Ovary (tissue), 9 donors: ENCODE data around the gene SERPINI1. TPM values are rescaled to one million over a fixed set of nuclear protein-coding genes. Genes with fewer than 3 reads are reported as not detected.

Experiments
- DNase-seq, 5 donors: peaks; one replicate each; pipeline ENCODE4 v3.0.0-alpha.2; 2019 to 2020
- H3K27ac ChIP-seq, 2 donors: fragments of 200-600 bp; one replicate each; pipeline versions ENCODE4 v1.5.1 to v1.8.0; 2019 to 2022
- H3K27me3 ChIP-seq: fragments of 200-600 bp; one replicate; pipeline ENCODE4 v1.8.0; 2022
- H3K36me3 ChIP-seq: fragments of 200-600 bp; sonication (generic); one replicate; pipeline ENCODE4 v1.5.1; 2019
- H3K4me1 ChIP-seq: one replicate; pipeline ENCODE4 v1.8.1; 2013; ENCODE audit warnings: mild to moderate bottlenecking, moderate library complexity; ENCODE audit not compliant: insufficient read depth
- H3K4me3 ChIP-seq: fragments of 200-600 bp; sonication (generic); one replicate; pipeline ENCODE4 v1.5.1; 2017
- H3K9me3 ChIP-seq, 2 donors: fragments of 200-600 bp in 1 of 2; sonication (generic) in 1 of 2; one replicate each; pipeline versions ENCODE4 v1.5.1 to v1.8.1; 2013 to 2019; ENCODE audit warnings: mild to moderate bottlenecking in 1 of 2, moderate library complexity in 1 of 2
- EP300 ChIP-seq: sonication (generic); formaldehyde crosslinking; IDR thresholded peaks from one replicate; pipeline ENCODE4 v1.6.1; 2017; ENCODE audit warnings: antibody characterized with exemption
- POLR2A ChIP-seq: fragments of 450-650 bp; IDR thresholded peaks from one replicate; pipeline ENCODE4 v1.6.1; 2017; ENCODE audit warnings: antibody characterized with exemption, mild to moderate bottlenecking, moderate library complexity
- WGBS, 3 donors: extraction: QIAGEN DNeasy Blood & Tissue Kit in 1 of 3; methylation state at CpG; one replicate each; pipeline versions ENCODE4 v1.1.5 to v1.1.7; 2013 to 2017; 5-methylcytosine and 5-hydroxymethylcytosine counted together
- intact Hi-C, 4 donors: fragments of 100-400 bp; cut with DNase I; formaldehyde crosslinking; loops; one replicate each; pipeline versions ENCODE4 v1.11.0 to v1.15.1; 2022 to 2023
- polyA plus RNA-seq, 2 donors: library from polyadenylated mRNA; stranded (reverse); fragments of 200-250 nt in 1 of 2; fragments of 350-450 nt in 1 of 2; fragmentation: Illumina TruSeq in 1 of 2; extraction: RNeasy Lipid Tissue Mini Kit (QIAGEN cat#74804) in 1 of 2; gene quantifications; one replicate each; pipeline ENCODE4 v1.2.3, GENCODE V29; 2013 to 2014
- total RNA-seq, 7 donors: library from RNA; depleted of rRNA in 2 of 7; stranded (reverse); fragments of >200 nt in 2 of 7; fragmentation: NEBNext Ultra II Directional in 3 of 7; extraction: Animal tissue kit (Norgen Biotek cat#: 25700) in 3 of 7; gene quantifications; one replicate each; pipeline versions ENCODE4 v1.1.0 to v1.2.4, GENCODE V29; 2016 to 2023
- TF ChIP-seq, protein P1 (sequence below), 3 donors: fragments of 450-650 bp in 2 of 3; fragments of 200-600 bp in 1 of 3; IDR thresholded peaks; one replicate each; pipeline versions ENCODE4 v1.5.1 to v1.8.0; 2016 to 2022; ENCODE audit warnings: antibody characterized with exemption in 3 of 3, mild to moderate bottlenecking in 1 of 3
- donor health status: DM: no; HTN: no; CAD: no; lungs with moderate emphysema.
- donor health status: DM: no; HTN: no; CAD: no.
- donor health status: Bipolar disorder and iron deficiency.
- donor health status: DM: yes; HTN: yes; CAD: no.
- donor health status: DM: no; HTN: no; CAD: no.
- donor health status: DM: yes; HTN: yes; CAD: no.

SERPINI1 gene
- total and polyA plus RNA-seq, 9 donors: 1.8 to 11.6 (median 5.0) TPM

DNA sequence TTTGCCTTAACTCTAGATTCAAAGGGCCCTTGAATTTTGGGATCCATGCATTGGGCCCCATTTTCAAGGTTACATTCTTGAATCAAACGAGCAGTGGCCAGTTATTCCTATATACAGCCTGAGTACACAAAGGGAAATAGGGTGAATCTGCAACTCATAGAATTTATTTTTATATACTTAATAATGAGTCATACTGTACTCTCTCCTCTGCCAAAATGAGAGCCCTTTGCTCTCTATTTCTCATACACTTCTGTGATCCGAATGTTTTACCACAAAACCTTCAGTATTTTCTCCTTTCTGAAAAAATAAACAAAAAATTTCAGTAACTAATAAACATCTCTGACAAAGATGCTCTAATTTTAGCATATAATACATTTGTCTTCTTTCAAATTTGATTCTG lies 116.7 kb downstream of the SERPINI1 start:
- no peaks in the 10 kb centered on the region for H3K36me3 ChIP-seq
- H3K27ac ChIP-seq: no peak overlapping the region
- 11 to 23% (median 18%) methylated on average over 2 of the region's 2 CpGs for WGBS, 3 donors
- no peaks in the 10 kb centered on the region for H3K27me3 ChIP-seq
- no peaks in the 10 kb centered on the region for H3K9me3 ChIP-seq
- TF ChIP-seq POLR2A (no peak), EP300 (no peak)
- TF ChIP-seq, protein P1, sequence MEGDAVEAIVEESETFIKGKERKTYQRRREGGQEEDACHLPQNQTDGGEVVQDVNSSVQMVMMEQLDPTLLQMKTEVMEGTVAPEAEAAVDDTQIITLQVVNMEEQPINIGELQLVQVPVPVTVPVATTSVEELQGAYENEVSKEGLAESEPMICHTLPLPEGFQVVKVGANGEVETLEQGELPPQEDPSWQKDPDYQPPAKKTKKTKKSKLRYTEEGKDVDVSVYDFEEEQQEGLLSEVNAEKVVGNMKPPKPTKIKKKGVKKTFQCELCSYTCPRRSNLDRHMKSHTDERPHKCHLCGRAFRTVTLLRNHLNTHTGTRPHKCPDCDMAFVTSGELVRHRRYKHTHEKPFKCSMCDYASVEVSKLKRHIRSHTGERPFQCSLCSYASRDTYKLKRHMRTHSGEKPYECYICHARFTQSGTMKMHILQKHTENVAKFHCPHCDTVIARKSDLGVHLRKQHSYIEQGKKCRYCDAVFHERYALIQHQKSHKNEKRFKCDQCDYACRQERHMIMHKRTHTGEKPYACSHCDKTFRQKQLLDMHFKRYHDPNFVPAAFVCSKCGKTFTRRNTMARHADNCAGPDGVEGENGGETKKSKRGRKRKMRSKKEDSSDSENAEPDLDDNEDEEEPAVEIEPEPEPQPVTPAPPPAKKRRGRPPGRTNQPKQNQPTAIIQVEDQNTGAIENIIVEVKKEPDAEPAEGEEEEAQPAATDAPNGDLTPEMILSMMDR (IDR thresholded peaks at IDR 0.05): no peak
- H3K4me3 ChIP-seq: no peak overlapping the region
- no peaks in the 10 kb centered on the region for H3K4me1 ChIP-seq
- no peak for DNase-seq
- intact Hi-C loops: no loop called here

DNA sequence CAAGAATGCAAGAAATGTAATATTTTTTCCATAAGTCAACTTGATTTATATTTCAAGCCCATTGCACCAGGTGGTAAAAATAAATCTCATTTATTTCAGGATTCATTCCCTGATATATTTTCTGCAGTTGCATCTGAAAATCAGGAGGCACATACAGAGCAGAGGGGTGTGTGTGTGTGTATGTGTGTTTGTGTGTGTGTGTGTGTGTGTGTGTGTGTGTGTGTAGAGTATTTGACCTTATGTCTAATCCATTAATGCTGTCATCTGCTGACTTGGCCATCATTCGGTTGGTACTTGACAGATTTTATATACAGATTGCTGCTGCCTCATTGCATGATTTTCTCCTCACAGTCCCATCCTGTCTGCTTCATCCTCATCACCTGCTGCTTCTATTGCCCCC lies 118.5 kb downstream of the SERPINI1 start:
- no peaks in the 10 kb centered on the region for H3K36me3 ChIP-seq
- intact Hi-C loops: no loop called here
- H3K27ac ChIP-seq: no peak overlapping the region

DNA sequence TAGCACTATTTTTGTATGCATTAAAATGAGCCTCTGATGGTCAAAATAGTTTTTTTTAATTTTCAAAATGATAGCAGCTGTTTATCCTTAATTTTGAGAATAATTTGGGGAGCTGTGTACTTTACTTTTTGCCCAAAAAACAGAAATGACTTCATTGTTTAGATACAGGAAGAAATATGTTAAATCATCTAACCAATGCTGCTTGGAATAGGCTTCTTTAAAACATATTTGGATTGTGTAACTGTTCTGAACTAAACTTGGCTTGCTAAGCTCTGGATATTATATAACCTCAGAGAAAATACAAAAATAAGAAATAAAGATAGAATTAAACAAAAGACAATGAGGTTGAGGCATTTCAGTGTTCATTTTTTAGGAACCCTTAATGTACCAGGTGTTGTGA lies 119.3 kb downstream of the SERPINI1 start:
- no peak for DNase-seq
- TF ChIP-seq, protein P1 (IDR thresholded peaks at IDR 0.05): no peak
- TF ChIP-seq EP300 (no peak), POLR2A (no peak)
- H3K4me3 ChIP-seq: no peak overlapping the region
- no peaks in the 10 kb centered on the region for H3K27me3 ChIP-seq
- H3K4me1 ChIP-seq: no peaks in the 10 kb centered on the region
- H3K36me3 ChIP-seq: no peaks in the 10 kb centered on the region
- H3K27ac ChIP-seq: no peak overlapping the region
- intact Hi-C loops: no loop called here
- H3K9me3 ChIP-seq: no peaks in the 10 kb centered on the region

More for the DNA sequence above, 118.5 kb downstream of the SERPINI1 start:
- WGBS, 3 donors: 69 to 78% (median 71%) methylated on average over 1 of the region's 1 CpG
- no peak for DNase-seq
- H3K27me3 ChIP-seq: no peaks in the 10 kb centered on the region
- H3K9me3 ChIP-seq: no peaks in the 10 kb centered on the region
- no peaks in the 10 kb centered on the region for H3K4me1 ChIP-seq
- no peak for TF ChIP-seq POLR2A
- TF ChIP-seq, protein P1 (IDR thresholded peaks at IDR 0.05): no peak
- no peak for TF ChIP-seq EP300
- H3K4me3 ChIP-seq: no peak overlapping the region

DNA sequence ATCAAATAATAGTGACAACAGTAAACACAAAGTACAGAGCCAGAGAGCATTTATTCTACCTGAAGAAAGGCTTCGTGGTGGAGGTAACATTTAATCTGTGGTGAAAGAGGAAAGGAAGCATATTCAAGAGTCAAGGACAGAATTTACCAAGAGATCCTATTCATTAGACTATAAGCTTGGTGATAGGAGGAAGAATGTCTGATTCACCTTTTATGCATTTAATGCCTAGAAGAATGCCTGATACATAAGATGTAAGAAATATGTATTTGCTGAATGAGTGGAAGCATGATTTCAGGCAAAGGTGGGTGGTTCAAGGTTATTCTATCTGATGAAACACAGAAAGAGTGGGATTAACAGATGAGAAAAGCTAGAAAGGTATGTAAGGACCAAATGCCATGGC lies 119.8 kb downstream of the SERPINI1 start:
- WGBS, 3 donors: 20 to 28% (median 21%) methylated on average over 1 of the region's 1 CpG
- Histone ChIP-seq H3K27ac (no peak overlapping the region), H3K9me3 (no peaks in the 10 kb centered on the region), H3K27me3 (no peaks in the 10 kb centered on the region), H3K36me3 (no peaks in the 10 kb centered on the region), H3K4me3 (no peak overlapping the region), H3K4me1 (no peaks in the 10 kb centered on the region)
- TF ChIP-seq, protein P1 (IDR thresholded peaks at IDR 0.05): no peak
- TF ChIP-seq POLR2A (no peak), EP300 (no peak)
- DNase-seq: no peak
- intact Hi-C loops: no loop called here

DNA sequence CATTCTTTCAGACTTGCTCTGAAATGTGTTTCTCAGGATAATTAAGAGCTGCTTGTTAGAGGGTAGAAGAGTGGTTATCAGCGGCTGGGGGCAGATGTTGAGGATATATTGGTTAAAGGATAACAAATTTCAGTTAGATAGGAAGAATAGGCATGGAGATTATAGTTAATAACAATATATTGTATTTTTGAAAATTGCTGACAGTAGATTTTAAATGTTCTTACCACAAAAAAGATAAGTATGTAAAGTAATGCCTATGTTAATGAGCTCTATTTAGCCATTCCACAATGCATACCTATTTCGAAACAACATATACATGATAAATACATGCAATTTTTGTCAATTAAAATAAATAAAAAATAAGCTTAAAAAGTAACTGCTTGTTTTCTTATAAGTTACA lies 123.3 kb downstream of the SERPINI1 start:
- Histone ChIP-seq H3K27ac (no peak overlapping the region), H3K9me3 (no peaks in the 10 kb centered on the region), H3K4me1 (peaks cover 2% of the 10 kb centered on the region), H3K36me3 (no peaks in the 10 kb centered on the region), H3K27me3 (no peaks in the 10 kb centered on the region), H3K4me3 (no peak overlapping the region)
- intact Hi-C loops: no loop called here
- 93 to 98% (median 96%) methylated on average over 2 of the region's 2 CpGs for WGBS, 3 donors
- TF ChIP-seq, protein P1 (IDR thresholded peaks at IDR 0.05): no peak
- TF ChIP-seq POLR2A (no peak), EP300 (no peak)
- DNase-seq: no peak
